Neural cell (in vitro differentiated cells): Measurements from ENCODE around the gene VPS50. TPM values are rescaled to one million over a fixed set of nuclear protein-coding genes. Genes with fewer than 3 reads are reported as not detected.
"Not testable (repeated sequence)": the region's sequence is repeated elsewhere in the genome, so short reads cannot be mapped to it uniquely, and the experiment has no call there.

Source experiments
- H2AFZ ChIP-seq: fragments of 200-600, 300-800 bp; sonication (generic), shearing (Covaris generic); 2 replicates; pipeline ENCODE4 v1.6.0; 2014; ENCODE audit warnings: low read depth, mild to moderate bottlenecking, antibody characterized with exemption, low read length, moderate library complexity
- H3F3A ChIP-seq: fragments of 200-600 bp; shearing (Covaris generic); 2 replicates; pipeline ENCODE4 v1.6.1; 2016; ENCODE audit warnings: mild to moderate bottlenecking, moderate library complexity, mixed read lengths, antibody characterized with exemption, low read length; ENCODE audit not compliant: insufficient read depth, poor library complexity, severe bottlenecking
- H3K27ac ChIP-seq: fragments of 200-600, 300-800 bp; sonication (generic), shearing (Covaris generic); 2 replicates; pipeline ENCODE4 v1.5.1; 2014; ENCODE audit warnings: mild to moderate bottlenecking, low read length, moderate library complexity
- H3K27me3 ChIP-seq: fragments of 300-800, 200-600 bp; sonication (generic), shearing (Covaris generic); 2 replicates; pipeline ENCODE4 v1.6.0; 2014; ENCODE audit warnings: mild to moderate bottlenecking, low read depth, low read length, moderate library complexity; ENCODE audit not compliant: insufficient read depth
- H3K36me3 ChIP-seq: fragments of 300-800, 200-600 bp; sonication (generic), shearing (Covaris generic); 2 replicates; pipeline ENCODE4 v1.5.1; 2014; ENCODE audit warnings: mild to moderate bottlenecking, antibody characterized with exemption, low read length, moderate library complexity; ENCODE audit not compliant: insufficient read depth
- H3K4me2 ChIP-seq: fragments of 300-800, 200-600 bp; sonication (generic), shearing (Covaris generic); 2 replicates; pipeline ENCODE4 v1.6.0; 2014; ENCODE audit warnings: mild to moderate bottlenecking, low read length
- H3K4me3 ChIP-seq: fragments of 300-800, 200-600 bp; sonication (generic), shearing (Covaris generic); 2 replicates; pipeline ENCODE4 v1.5.1; 2014; ENCODE audit warnings: mild to moderate bottlenecking, low read length, moderate library complexity
- H3K79me2 ChIP-seq: fragments of 200-600 bp; shearing (Covaris generic); replicated peaks from 2 replicates; pipeline ENCODE4 v1.6.0; 2014; ENCODE audit warnings: mild to moderate bottlenecking, low read length, moderate library complexity; ENCODE audit not compliant: insufficient read depth
- H3K9ac ChIP-seq: fragments of 300-800, 200-600 bp; sonication (generic), shearing (Covaris generic); 2 replicates; pipeline ENCODE4 v1.6.1; 2016; ENCODE audit warnings: mild to moderate bottlenecking, low read length, mixed read lengths
- H3K9me2 ChIP-seq: fragments of 200-600 bp; shearing (Covaris generic); 2 replicates; pipeline ENCODE4 v1.6.1; 2016; ENCODE audit warnings: mild to moderate bottlenecking, low read length, mixed read lengths; ENCODE audit not compliant: insufficient read depth
- H3K9me3 ChIP-seq: fragments of 200-600, 300-800 bp; sonication (generic), shearing (Covaris generic); 2 replicates; pipeline ENCODE4 v1.6.1; 2016; ENCODE audit warnings: mild to moderate bottlenecking, mixed run types, low read length, moderate library complexity, mixed read lengths
- H4K20me1 ChIP-seq: fragments of 200-600 bp; shearing (Covaris generic); 2 replicates; pipeline ENCODE4 v1.6.1; 2016; ENCODE audit warnings: mild to moderate bottlenecking, mixed run types; ENCODE audit not compliant: insufficient read depth
- EP300 ChIP-seq: fragments of 450-650 bp; conservative IDR thresholded peaks from 2 replicates; pipeline ENCODE4 v1.6.1; 2014; ENCODE audit warnings: antibody characterized with exemption, mild to moderate bottlenecking, moderate library complexity; ENCODE audit not compliant: poor library complexity, severe bottlenecking
- EZH2 ChIP-seq: fragments of 200-600, 300-800 bp; shearing (Covaris generic), sonication (generic); IDR thresholded peaks from 2 replicates; pipeline ENCODE4 v1.6.1; 2014; ENCODE audit warnings: antibody characterized with exemption, low read length, borderline replicate concordance, mild to moderate bottlenecking; ENCODE audit not compliant: insufficient read depth, poor library complexity, severe bottlenecking
- MXI1 ChIP-seq: fragments of 450-650 bp; conservative IDR thresholded peaks from 2 replicates; pipeline ENCODE4 v1.6.1; 2014; ENCODE audit warnings: antibody characterized with exemption, mild to moderate bottlenecking; ENCODE audit not compliant: poor library complexity, severe bottlenecking
- POLR2AphosphoS5 ChIP-seq: IDR thresholded peaks from 2 replicates; pipeline ENCODE4 v1.6.1; 2012
- RAD21 ChIP-seq: fragments of 450-650 bp; conservative IDR thresholded peaks from 2 replicates; pipeline ENCODE4 v1.6.1; 2014; ENCODE audit warnings: antibody characterized with exemption, mild to moderate bottlenecking, moderate library complexity
- SMC3 ChIP-seq: fragments of 450-650 bp; conservative IDR thresholded peaks from 2 replicates; pipeline ENCODE4 v1.6.1; 2014; ENCODE audit warnings: antibody characterized with exemption, mild to moderate bottlenecking, moderate library complexity; ENCODE audit not compliant: poor library complexity
- TAF1 ChIP-seq: IDR thresholded peaks from 2 replicates; pipeline ENCODE4 v1.6.1; 2012; ENCODE audit warnings: low read depth
- polyA plus RNA-seq: library from polyadenylated mRNA; depleted of rRNA; stranded (reverse); fragments of >200 nt; gene quantifications from 2 replicates; pipeline ENCODE4 v1.2.3, GENCODE V29; 2014
- TF ChIP-seq, protein P1 (sequence below): fragments of 450-650 bp; IDR thresholded peaks from 2 replicates; pipeline ENCODE4 v1.5.1; 2014; ENCODE audit warnings: antibody characterized with exemption, mild to moderate bottlenecking, moderate library complexity; ENCODE audit not compliant: poor library complexity, severe bottlenecking
- TF ChIP-seq, protein P2 (sequence below): IDR thresholded peaks from 2 replicates; pipeline ENCODE4 v1.6.1; 2012; ENCODE audit warnings: borderline replicate concordance

The VPS50 gene
- polyA plus RNA-seq, 1 donor from 2014 or later: 58.2 TPM

DNA sequence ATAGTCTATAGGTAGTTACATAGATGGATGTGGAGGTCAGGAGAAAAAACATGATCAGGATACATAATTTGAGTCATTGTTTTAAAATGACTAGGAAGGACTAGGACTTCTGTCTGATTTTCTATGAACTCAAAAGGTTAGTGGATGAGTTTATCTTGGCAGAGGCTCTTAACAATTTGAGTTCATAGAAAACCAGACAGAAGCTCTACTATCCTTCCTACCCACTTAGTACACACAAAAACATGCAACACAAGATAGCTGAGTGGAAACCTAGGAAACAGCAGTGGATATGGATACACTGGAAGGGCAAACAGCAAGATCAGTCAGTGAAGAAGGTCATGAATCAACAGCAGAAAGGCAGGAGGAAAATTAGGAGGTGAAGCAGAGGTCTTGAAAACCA lies 84.6 kb downstream of the VPS50 start:
- Histone ChIP-seq H3K27me3 (no peaks in the 10 kb centered on the region), H3K9me3 (no peaks in the 10 kb centered on the region), H3K36me3 (peaks cover 5% of the 10 kb centered on the region), H3K27ac (no peak overlapping the region), H3F3A (no peaks in the 10 kb centered on the region), H3K4me3 (no peak overlapping the region), H3K4me2 (no peak overlapping the region), H3K9ac (no peak overlapping the region), H4K20me1 (no peaks in the 10 kb centered on the region), H3K9me2 (no peaks in the 10 kb centered on the region), H2AFZ (no peak overlapping the region), H3K79me2 (no peaks in the 10 kb centered on the region)
- no peak for TF ChIP-seq TAF1
- TF ChIP-seq EZH2: no peak
- no peak for TF ChIP-seq EP300
- TF ChIP-seq, protein P1, sequence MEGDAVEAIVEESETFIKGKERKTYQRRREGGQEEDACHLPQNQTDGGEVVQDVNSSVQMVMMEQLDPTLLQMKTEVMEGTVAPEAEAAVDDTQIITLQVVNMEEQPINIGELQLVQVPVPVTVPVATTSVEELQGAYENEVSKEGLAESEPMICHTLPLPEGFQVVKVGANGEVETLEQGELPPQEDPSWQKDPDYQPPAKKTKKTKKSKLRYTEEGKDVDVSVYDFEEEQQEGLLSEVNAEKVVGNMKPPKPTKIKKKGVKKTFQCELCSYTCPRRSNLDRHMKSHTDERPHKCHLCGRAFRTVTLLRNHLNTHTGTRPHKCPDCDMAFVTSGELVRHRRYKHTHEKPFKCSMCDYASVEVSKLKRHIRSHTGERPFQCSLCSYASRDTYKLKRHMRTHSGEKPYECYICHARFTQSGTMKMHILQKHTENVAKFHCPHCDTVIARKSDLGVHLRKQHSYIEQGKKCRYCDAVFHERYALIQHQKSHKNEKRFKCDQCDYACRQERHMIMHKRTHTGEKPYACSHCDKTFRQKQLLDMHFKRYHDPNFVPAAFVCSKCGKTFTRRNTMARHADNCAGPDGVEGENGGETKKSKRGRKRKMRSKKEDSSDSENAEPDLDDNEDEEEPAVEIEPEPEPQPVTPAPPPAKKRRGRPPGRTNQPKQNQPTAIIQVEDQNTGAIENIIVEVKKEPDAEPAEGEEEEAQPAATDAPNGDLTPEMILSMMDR: no peak
- no peak for TF ChIP-seq MXI1
- TF ChIP-seq, protein P2, sequence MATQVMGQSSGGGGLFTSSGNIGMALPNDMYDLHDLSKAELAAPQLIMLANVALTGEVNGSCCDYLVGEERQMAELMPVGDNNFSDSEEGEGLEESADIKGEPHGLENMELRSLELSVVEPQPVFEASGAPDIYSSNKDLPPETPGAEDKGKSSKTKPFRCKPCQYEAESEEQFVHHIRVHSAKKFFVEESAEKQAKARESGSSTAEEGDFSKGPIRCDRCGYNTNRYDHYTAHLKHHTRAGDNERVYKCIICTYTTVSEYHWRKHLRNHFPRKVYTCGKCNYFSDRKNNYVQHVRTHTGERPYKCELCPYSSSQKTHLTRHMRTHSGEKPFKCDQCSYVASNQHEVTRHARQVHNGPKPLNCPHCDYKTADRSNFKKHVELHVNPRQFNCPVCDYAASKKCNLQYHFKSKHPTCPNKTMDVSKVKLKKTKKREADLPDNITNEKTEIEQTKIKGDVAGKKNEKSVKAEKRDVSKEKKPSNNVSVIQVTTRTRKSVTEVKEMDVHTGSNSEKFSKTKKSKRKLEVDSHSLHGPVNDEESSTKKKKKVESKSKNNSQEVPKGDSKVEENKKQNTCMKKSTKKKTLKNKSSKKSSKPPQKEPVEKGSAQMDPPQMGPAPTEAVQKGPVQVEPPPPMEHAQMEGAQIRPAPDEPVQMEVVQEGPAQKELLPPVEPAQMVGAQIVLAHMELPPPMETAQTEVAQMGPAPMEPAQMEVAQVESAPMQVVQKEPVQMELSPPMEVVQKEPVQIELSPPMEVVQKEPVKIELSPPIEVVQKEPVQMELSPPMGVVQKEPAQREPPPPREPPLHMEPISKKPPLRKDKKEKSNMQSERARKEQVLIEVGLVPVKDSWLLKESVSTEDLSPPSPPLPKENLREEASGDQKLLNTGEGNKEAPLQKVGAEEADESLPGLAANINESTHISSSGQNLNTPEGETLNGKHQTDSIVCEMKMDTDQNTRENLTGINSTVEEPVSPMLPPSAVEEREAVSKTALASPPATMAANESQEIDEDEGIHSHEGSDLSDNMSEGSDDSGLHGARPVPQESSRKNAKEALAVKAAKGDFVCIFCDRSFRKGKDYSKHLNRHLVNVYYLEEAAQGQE: no peak
- no peak for TF ChIP-seq SMC3
- no peak for TF ChIP-seq RAD21
- TF ChIP-seq POLR2AphosphoS5: no peak

- Histone ChIP-seq H3K79me2 (no peaks in the 10 kb centered on the region), H3K9me2 (no peaks in the 10 kb centered on the region), H3K9me3 (no peaks in the 10 kb centered on the region), H4K20me1 (no peaks in the 10 kb centered on the region), H3K36me3 (peaks cover 5% of the 10 kb centered on the region), H3K27ac (no peak overlapping the region), H3K27me3 (no peaks in the 10 kb centered on the region), H3K9ac (no peak overlapping the region), H3F3A (no peaks in the 10 kb centered on the region), H3K4me2 (no peak overlapping the region), H2AFZ (no peak overlapping the region), H3K4me3 (no peak overlapping the region)
- TF ChIP-seq, protein P1: no peak
- no peak for TF ChIP-seq EZH2
- TF ChIP-seq TAF1: no peak
- TF ChIP-seq EP300: no peak
- no peak for TF ChIP-seq SMC3
- TF ChIP-seq RAD21: no peak
- TF ChIP-seq, protein P2: no peak
- no peak for TF ChIP-seq MXI1
- no peak for TF ChIP-seq POLR2AphosphoS5
Measured at GRCh38 chr7:93320887-93321286, 88.7 kb downstream of the VPS50 start.

DNA sequence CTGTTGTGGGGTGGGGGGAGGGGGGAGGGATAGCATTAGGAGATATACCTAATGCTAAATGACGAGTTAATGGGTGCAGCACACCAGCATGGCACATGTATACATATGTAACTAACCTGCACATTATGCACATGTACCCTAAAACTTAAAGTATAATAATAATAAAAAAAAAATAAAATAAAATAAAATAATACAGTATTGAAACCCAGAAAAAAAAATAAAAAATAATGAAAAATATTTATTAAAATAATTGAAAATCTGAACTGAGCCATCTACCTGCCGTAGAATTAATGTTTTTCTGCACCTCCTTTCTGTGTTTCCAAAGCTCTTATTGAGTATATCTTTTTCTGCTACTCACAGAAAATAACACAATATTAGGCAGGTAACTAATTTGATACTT lies 94.1 kb downstream of the VPS50 start:
- H3K9me3 ChIP-seq, H3K36me3 ChIP-seq, H3K9me2 ChIP-seq, H3K27ac ChIP-seq, H3K4me3 ChIP-seq, H3K79me2 ChIP-seq, H4K20me1 ChIP-seq, H3K9ac ChIP-seq, H3K4me2 ChIP-seq, H3K27me3 ChIP-seq, H3F3A ChIP-seq, H2AFZ ChIP-seq: not testable (repeated sequence)
